ENCODE measurements around the gene BUD13. TPM values are rescaled to one million over a fixed set of nuclear protein-coding genes. Genes with fewer than 3 reads are reported as not detected.

Gene BUD13
- total RNA-seq, 4 donors from 2014 or later, result 9.0 to 14.1 (median 12.3) TPM

GRCh38 chr11:116721988-116722387 lies 50.8 kb downstream of the BUD13 start:
- H3K27ac ChIP-seq, result no peak overlapping the region
- TF ChIP-seq CTCF (IDR thresholded peaks at IDR 0.05 in 4 of 5, conservative IDR thresholded peaks at IDR 0.05 in 1 of 5) (no peak), POLR2A (IDR thresholded peaks at IDR 0.05) (no peak)
- H3K4me3 ChIP-seq, result no peak overlapping the region
- no peaks in the 10 kb centered on the region for H3K36me3 ChIP-seq
- H3K27me3 ChIP-seq, result no peaks in the 10 kb centered on the region
- H3K9me3 ChIP-seq, result no peaks in the 10 kb centered on the region
- peaks cover 0 to 12% of the 10 kb centered on the region in 2 donors for H3K4me1 ChIP-seq
- intact Hi-C loops (cut with DNase I; ENCODE audit: low total_unique reads), result no loop called here
- no peak for ATAC-seq
- in situ Hi-C loops (cut with MboI; ENCODE audit: low sequenced_read_pairs in 4 of 4), result no loop called here
- no peak for DNase-seq

DNA sequence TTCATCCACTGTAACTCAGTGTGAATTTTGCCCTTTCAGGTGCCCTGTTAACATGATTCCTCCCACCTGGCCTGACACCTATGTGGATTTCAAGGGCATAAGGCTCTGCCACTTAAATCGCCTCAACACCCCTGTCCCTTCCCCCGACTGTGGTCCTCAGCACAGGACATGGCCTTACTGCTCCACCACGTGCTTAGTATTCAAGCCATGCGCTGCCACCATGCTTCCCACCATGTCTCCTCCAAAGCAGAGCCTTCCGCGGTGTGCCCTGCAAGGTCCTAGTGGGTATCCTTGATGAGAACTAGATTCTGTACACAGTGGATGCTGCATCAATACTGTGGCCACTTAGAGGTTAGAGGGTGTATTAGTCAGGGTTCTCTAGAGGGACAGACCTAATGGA lies 51.9 kb downstream of the BUD13 start:
- ATAC-seq, result no peak
- H3K4me3 ChIP-seq, result no peak overlapping the region
- in situ Hi-C loops (cut with MboI; ENCODE audit: low sequenced_read_pairs in 4 of 4), result no loop called here

GRCh38 chr11:116718955-116719501 lies 53.8 kb downstream of the BUD13 start:
- H3K9me3 ChIP-seq, result no peaks in the 10 kb centered on the region
- H3K27ac ChIP-seq, result no peak overlapping the region
- no peak overlapping the region for H3K4me3 ChIP-seq
- intact Hi-C loops (cut with DNase I; ENCODE audit: low total_unique reads) (no loop called here), in situ Hi-C loops (cut with MboI; ENCODE audit: low sequenced_read_pairs in 4 of 4) (no loop called here)
- H3K36me3 ChIP-seq, result no peaks in the 10 kb centered on the region
- ATAC-seq, result no peak
- DNase-seq, result no peak
- H3K27me3 ChIP-seq, result no peaks in the 10 kb centered on the region
- TF ChIP-seq POLR2A (IDR thresholded peaks at IDR 0.05), result no peak
- TF ChIP-seq CTCF (IDR thresholded peaks at IDR 0.05 in 4 of 5, conservative IDR thresholded peaks at IDR 0.05 in 1 of 5), result no peak
- no peaks in the 10 kb centered on the region for H3K4me1 ChIP-seq

More for the DNA sequence above, 51.9 kb downstream of the BUD13 start:
- TF ChIP-seq POLR2A (IDR thresholded peaks at IDR 0.05) (no peak), CTCF (IDR thresholded peaks at IDR 0.05 in 4 of 5, conservative IDR thresholded peaks at IDR 0.05 in 1 of 5) (no peak)
- Histone ChIP-seq H3K4me1 (peaks cover 0 to 5% of the 10 kb centered on the region in 2 donors), H3K36me3 (no peaks in the 10 kb centered on the region), H3K9me3 (no peaks in the 10 kb centered on the region), H3K27me3 (no peaks in the 10 kb centered on the region), H3K27ac (no peak overlapping the region)
- intact Hi-C loops (cut with DNase I; ENCODE audit: low total_unique reads), result no loop called here
- no peak for DNase-seq

GRCh38 chr11:116716621-116717020 lies 56.2 kb downstream of the BUD13 start:
- intact Hi-C loops (cut with DNase I; ENCODE audit: low total_unique reads), result no loop called here
- Histone ChIP-seq H3K27me3 (peaks cover 0 to 9% (median 0%) of the 10 kb centered on the region in 3 donors), H3K9me3 (no peaks in the 10 kb centered on the region), H3K27ac (no peak overlapping the region), H3K36me3 (no peaks in the 10 kb centered on the region), H3K4me3 (no peak overlapping the region), H3K4me1 (no peaks in the 10 kb centered on the region)
- TF ChIP-seq CTCF (IDR thresholded peaks at IDR 0.05 in 4 of 5, conservative IDR thresholded peaks at IDR 0.05 in 1 of 5) (no peak), POLR2A (IDR thresholded peaks at IDR 0.05) (no peak)
- ATAC-seq (no peak), DNase-seq (no peak)
- in situ Hi-C loops (cut with MboI; ENCODE audit: low sequenced_read_pairs in 4 of 4), result no loop called here

GRCh38 chr11:116715383-116715782 lies 57.4 kb downstream of the BUD13 start:
- TF ChIP-seq CTCF (IDR thresholded peaks at IDR 0.05 in 4 of 5, conservative IDR thresholded peaks at IDR 0.05 in 1 of 5) (no peak), POLR2A (IDR thresholded peaks at IDR 0.05) (no peak)
- Histone ChIP-seq H3K9me3 (no peaks in the 10 kb centered on the region), H3K36me3 (no peaks in the 10 kb centered on the region), H3K4me1 (no peaks in the 10 kb centered on the region), H3K27me3 (peaks cover 0 to 9% (median 0%) of the 10 kb centered on the region in 3 donors), H3K4me3 (no peak overlapping the region), H3K27ac (no peak overlapping the region)
- DNase-seq (no peak), ATAC-seq (no peak)
- in situ Hi-C loops (cut with MboI; ENCODE audit: low sequenced_read_pairs in 4 of 4), result no loop called here
- intact Hi-C loops (cut with DNase I; ENCODE audit: low total_unique reads), result no loop called here

All from gastrocnemius medialis (tissue), 4 donors.